Activated CD8-positive, alpha-beta T cell treated with anti-CD3 and anti-CD28 coated beads for 36 hours (primary cell): ENCODE data around the gene SZRD1. TPM values are rescaled to one million over a fixed set of nuclear protein-coding genes. Genes with fewer than 3 reads are reported as not detected.

Source experiments
- ATAC-seq: fragments of 200-7000 bp; cut with Tn5 transposase; one replicate; pipeline ENCODE4 v1.10.0; 2021; ENCODE audit warnings: mild to moderate bottlenecking, moderate library complexity
- CTCF ChIA-PET: fragments of 350-600 bp; sonication (Branson Sonifier 250); formaldehyde crosslinking; loops from one replicate; lab custom pipeline; 2021; ENCODE audit warnings: antibody characterized with exemption; lab: Charles Lee
- POLR2A ChIA-PET: fragments of 350-600 bp; sonication (Branson Sonifier 250); formaldehyde crosslinking; loops from one replicate; lab custom pipeline; 2021; ENCODE audit warnings: antibody characterized with exemption; lab: Charles Lee
- DNase-seq: peaks from one replicate; pipeline ENCODE4 v3.0.0-alpha.2; 2020
- H3K27ac Mint-ChIP-seq: one replicate; pipeline ENCODE4 v1.8.0; 2021; ENCODE audit warnings: mild to moderate bottlenecking, mixed read lengths
- H3K27me3 Mint-ChIP-seq: one replicate; pipeline ENCODE4 v1.8.0; 2021; ENCODE audit warnings: mixed read lengths
- H3K36me3 Mint-ChIP-seq: one replicate; pipeline ENCODE4 v1.8.0; 2021; ENCODE audit warnings: low read depth, mixed read lengths
- H3K4me1 Mint-ChIP-seq: one replicate; pipeline ENCODE4 v1.8.0; 2021; ENCODE audit warnings: low read depth, mixed read lengths
- H3K4me3 Mint-ChIP-seq: one replicate; pipeline ENCODE4 v1.8.0; 2021; ENCODE audit warnings: mild to moderate bottlenecking, moderate library complexity, mixed read lengths
- H3K9me3 Mint-ChIP-seq: one replicate; pipeline ENCODE4 v1.8.0; 2021; ENCODE audit warnings: mixed read lengths
- CTCF ChIP-seq: fragments of 200-600 bp; IDR thresholded peaks from one replicate; pipeline ENCODE4 v1.8.0; 2022; ENCODE audit warnings: antibody characterized with exemption, mild to moderate bottlenecking
- intact Hi-C: fragments of 100-400 bp; cut with micrococcal nuclease; formaldehyde crosslinking; loops from one replicate; pipeline ENCODE4 v1.10.0; 2022
- total RNA-seq, 2 experiments: library from RNA; stranded (reverse); gene quantifications; one replicate each; pipeline ENCODE4 v1.2.3, GENCODE V29; 2021

Gene SZRD1
- total RNA-seq, 2 experiments from 2014 or later, result 175 to 177 TPM

GRCh38 chr1:16374266-16374665, 7.2 kb downstream of the SZRD1 start:
- peak overlapping the region; percentile 83 for H3K27ac Mint-ChIP-seq
- intact Hi-C loops, result no loop called here

DNA sequence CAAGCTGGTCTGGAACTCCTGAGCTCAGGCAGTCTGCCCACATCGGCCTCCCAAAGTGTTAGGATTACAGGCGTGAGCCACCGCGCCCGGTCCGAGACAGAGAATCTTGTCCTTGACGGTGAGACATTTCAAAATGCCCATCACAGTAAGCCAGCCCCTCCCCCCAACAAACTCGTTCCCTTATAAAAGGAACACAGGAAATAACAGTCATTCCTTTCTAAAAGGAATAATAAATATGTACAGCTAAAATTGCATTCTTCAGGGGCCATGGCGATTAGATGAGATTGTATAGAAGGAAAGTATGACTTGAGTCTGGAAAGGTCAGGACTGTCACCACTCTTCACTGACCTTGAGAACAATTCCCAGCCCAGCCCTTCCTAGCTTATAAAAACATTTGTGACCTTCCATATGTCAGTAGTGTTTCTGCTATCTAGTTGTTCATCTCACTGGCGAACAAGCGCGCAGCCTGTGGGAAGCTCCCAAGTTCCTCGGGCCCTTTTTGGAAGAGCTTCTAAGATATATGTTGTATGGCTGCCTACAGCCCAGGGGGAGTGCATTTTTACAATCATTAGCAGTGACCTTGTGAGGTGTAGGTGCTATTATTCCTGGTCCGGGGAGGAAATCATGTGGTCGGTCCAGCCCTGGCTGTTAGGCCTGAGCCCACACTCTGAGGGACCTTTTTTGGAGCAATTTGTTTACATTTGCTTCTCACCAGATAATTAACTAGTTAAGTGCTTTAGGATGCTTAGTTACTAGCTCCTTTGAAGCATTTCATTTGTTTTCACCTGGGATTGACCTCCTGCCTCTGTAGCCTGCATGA, 8.7 kb downstream of the SZRD1 start:
- no peak for TF ChIP-seq CTCF
- ATAC-seq (no peak), DNase-seq (no peak)
- H3K36me3 Mint-ChIP-seq, result peaks cover 36% of the 10 kb centered on the region
- peaks cover 70% of the 10 kb centered on the region for H3K4me1 Mint-ChIP-seq
- intact Hi-C loops, result no loop called here
- no peak overlapping the region for H3K4me3 Mint-ChIP-seq
- peak overlapping the region; percentile 75 for H3K27ac Mint-ChIP-seq
- no peaks in the 10 kb centered on the region for H3K9me3 Mint-ChIP-seq
- POLR2A ChIA-PET, result interaction anchor here (0.6 to 3.4 kb wide), 5 partner anchors 8 to 68 kb away, joined by 3 to 14 read pairs (median 3); partner anchors contain the start of genes NECAP2 and SZRD1
- CTCF ChIA-PET, result interaction anchor here (2.3 to 2.5 kb wide), 2 partner anchors 12 to 65 kb away, joined by 8 to 11 read pairs; partner anchors contain the start of gene NECAP2
- H3K27me3 Mint-ChIP-seq, result no peaks in the 10 kb centered on the region

More at GRCh38 chr1:16374266-16374665, 7.2 kb downstream of the SZRD1 start:
- Mint-ChIP-seq H3K27me3 (no peaks in the 10 kb centered on the region), H3K4me1 (peaks cover 74% of the 10 kb centered on the region), H3K9me3 (no peaks in the 10 kb centered on the region), H3K4me3 (no peak overlapping the region), H3K36me3 (peaks cover 35% of the 10 kb centered on the region)
- ChIA-PET CTCF (interaction anchor here (2.5 kb wide), 1 partner anchor 11 kb away, joined by 8 read pairs; no protein-coding TSS in a partner anchor), POLR2A (interaction anchor here (1.0 to 3.4 kb wide), 2 partner anchors 12 to 27 kb away, joined by 3 to 14 read pairs; no protein-coding TSS in a partner anchor)
- DNase-seq (no peak), ATAC-seq (no peak)
- no peak for TF ChIP-seq CTCF

- TF ChIP-seq CTCF, result no peak
- no peak for DNase-seq
- H3K27me3 Mint-ChIP-seq, result no peaks in the 10 kb centered on the region
- H3K4me1 Mint-ChIP-seq, result peaks cover 63% of the 10 kb centered on the region
- H3K9me3 Mint-ChIP-seq, result no peaks in the 10 kb centered on the region
- ATAC-seq, result no peak
- H3K36me3 Mint-ChIP-seq, result peaks cover 30% of the 10 kb centered on the region
- intact Hi-C loops, result no loop called here
- no peak overlapping the region for H3K4me3 Mint-ChIP-seq
- H3K27ac Mint-ChIP-seq, result peak overlapping the region; percentile 20
- POLR2A ChIA-PET, result interaction anchor here (2.1 kb wide), 1 partner anchor 9 kb away, joined by 8 read pairs; the partner anchor contains the start of gene SZRD1
- CTCF ChIA-PET, result no interaction called here
Observed at GRCh38 chr1:16376971-16377370, 9.9 kb downstream of the SZRD1 start.

DNA sequence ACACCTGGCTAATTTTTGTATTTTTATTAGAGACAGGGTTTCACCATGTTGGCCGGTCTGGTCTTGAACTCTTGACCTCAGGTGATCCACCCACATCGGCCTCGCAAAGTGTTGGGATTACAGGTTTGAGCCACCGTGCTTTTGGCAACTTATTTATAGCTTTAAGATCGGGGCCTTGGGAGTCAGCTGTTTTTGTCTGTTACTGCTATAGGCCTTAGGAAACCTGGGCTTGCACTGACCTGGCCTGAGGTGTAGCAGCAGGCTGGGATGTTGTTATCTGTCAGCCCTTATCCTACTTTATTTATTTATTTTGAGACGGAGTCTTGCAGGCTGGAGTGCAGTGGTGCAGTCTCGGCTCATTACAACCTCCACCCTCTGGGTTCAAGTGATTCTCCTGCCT, 11.4 kb downstream of the SZRD1 start:
- Mint-ChIP-seq H3K9me3 (no peaks in the 10 kb centered on the region), H3K4me3 (no peak overlapping the region), H3K27ac (no peak overlapping the region), H3K4me1 (peaks cover 54% of the 10 kb centered on the region), H3K36me3 (peaks cover 26% of the 10 kb centered on the region), H3K27me3 (no peaks in the 10 kb centered on the region)
- POLR2A ChIA-PET, result interaction anchor here (1.5 kb wide), 1 partner anchor 14 kb away, joined by 4 read pairs; no protein-coding TSS in a partner anchor
- DNase-seq, result no peak
- CTCF ChIA-PET, result interaction anchor here (1.2 kb wide), 1 partner anchor 11 kb away, joined by 5 read pairs; the partner anchor contains the start of gene SZRD1
- TF ChIP-seq CTCF, result no peak
- intact Hi-C loops, result no loop called here
- ATAC-seq, result no peak

GRCh38 chr1:16380868-16381267, 13.8 kb downstream of the SZRD1 start:
- no peak for ATAC-seq
- no peaks in the 10 kb centered on the region for H3K9me3 Mint-ChIP-seq
- no peak overlapping the region for H3K27ac Mint-ChIP-seq
- peaks cover 18% of the 10 kb centered on the region for H3K36me3 Mint-ChIP-seq
- no peak for DNase-seq
- H3K4me3 Mint-ChIP-seq, result no peak overlapping the region
- H3K4me1 Mint-ChIP-seq, result peaks cover 54% of the 10 kb centered on the region
- ChIA-PET POLR2A (interaction anchor here (1.1 to 1.5 kb wide), 3 partner anchors 10 to 18 kb away, joined by 3 read pairs; no protein-coding TSS in a partner anchor), CTCF (no interaction called here)
- H3K27me3 Mint-ChIP-seq, result no peaks in the 10 kb centered on the region
- no peak for TF ChIP-seq CTCF
- intact Hi-C loops, result no loop called here
